Ectodermal cell (in vitro differentiated cells): ENCODE results near the gene SDR42E2.

Experiments
- H3K27ac ChIP-seq: 2 replicates; pipeline ENCODE4 v1.7.0; 2013; ENCODE audit warnings: mild to moderate bottlenecking, low read depth, low read length; ENCODE audit not compliant: insufficient read depth, poor library complexity, severe bottlenecking
- H3K27me3 ChIP-seq: 2 replicates; pipeline ENCODE4 v1.7.0; 2013; ENCODE audit warnings: mild to moderate bottlenecking, low read length; ENCODE audit not compliant: insufficient read depth, control insufficient read depth, poor library complexity, severe bottlenecking
- H3K36me3 ChIP-seq: one replicate; pipeline ENCODE4 v1.7.0; 2013; ENCODE audit warnings: low read length; ENCODE audit not compliant: control insufficient read depth, insufficient read depth
- H3K4me1 ChIP-seq: one replicate; pipeline ENCODE4 v1.7.0; 2013; ENCODE audit warnings: low read length; ENCODE audit not compliant: control insufficient read depth, insufficient read depth
- H3K4me3 ChIP-seq: 2 replicates; pipeline ENCODE4 v1.7.0; 2013; ENCODE audit warnings: low read depth, low read length, control low read depth; ENCODE audit not compliant: insufficient read depth
- H3K9me3 ChIP-seq: 2 replicates; pipeline ENCODE4 v1.7.0; 2013; ENCODE audit warnings: mild to moderate bottlenecking, low read length, moderate library complexity; ENCODE audit not compliant: control insufficient read depth
- WGBS, 2 experiments: methylation state at CpG; one replicate each; pipeline ENCODE4 v1.1.7; 2013; ENCODE audit warnings: missing lambda C conversion rate in 2 of 2; 5-methylcytosine and 5-hydroxymethylcytosine counted together

Gene SDR42E2

DNA sequence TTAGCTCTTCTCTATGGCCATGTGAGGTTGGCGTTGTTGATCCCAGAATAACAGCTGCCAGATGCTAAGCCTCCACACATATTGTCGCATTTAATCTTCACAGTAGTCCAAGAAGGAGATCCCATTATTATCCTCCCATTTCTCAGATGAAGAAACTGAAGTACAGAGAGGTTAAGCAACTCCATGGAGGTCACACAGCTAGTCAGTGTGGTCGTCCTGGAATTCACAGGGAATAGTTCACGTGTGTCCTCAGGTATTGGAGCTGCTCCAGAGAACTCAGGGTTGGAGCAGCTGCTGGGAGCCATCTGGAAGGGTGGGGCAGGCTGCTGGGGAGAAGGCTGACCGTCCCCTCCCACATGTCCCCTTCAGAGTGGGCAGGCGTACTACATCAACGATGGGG is 19.5 kb downstream of the SDR42E2 start:
- WGBS, 2 experiments, result 82 to 89% methylated on average over 7 of the region's 7 CpGs
- H3K27ac ChIP-seq, result no peak overlapping the region
- no peak overlapping the region for H3K4me3 ChIP-seq
- H3K9me3 ChIP-seq, result no peaks in the 10 kb centered on the region
- no peaks in the 10 kb centered on the region for H3K4me1 ChIP-seq
- no peaks in the 10 kb centered on the region for H3K27me3 ChIP-seq
- no peaks in the 10 kb centered on the region for H3K36me3 ChIP-seq

DNA sequence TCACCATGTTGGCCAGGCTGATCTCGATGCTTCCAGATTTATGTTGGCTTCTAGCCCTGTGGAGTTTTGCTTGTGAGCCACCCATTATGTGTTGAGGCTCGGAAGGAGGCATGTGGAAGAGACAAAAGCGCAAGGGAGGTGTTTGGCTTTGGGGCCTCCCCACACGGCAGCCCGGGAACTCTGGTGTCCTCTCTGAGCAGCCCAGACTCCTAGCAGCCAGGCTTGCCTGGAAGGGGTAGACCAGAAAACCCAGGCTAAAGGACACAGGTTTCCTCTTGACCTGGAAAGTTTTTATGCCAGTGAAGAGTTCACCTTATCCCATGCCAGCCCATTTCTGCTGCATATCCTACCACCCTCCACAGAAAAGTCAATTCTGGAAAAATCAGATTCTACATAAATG is 21.0 kb downstream of the SDR42E2 start:
- Histone ChIP-seq H3K36me3 (no peaks in the 10 kb centered on the region), H3K27me3 (no peaks in the 10 kb centered on the region), H3K27ac (no peak overlapping the region), H3K4me1 (no peaks in the 10 kb centered on the region), H3K9me3 (no peaks in the 10 kb centered on the region), H3K4me3 (no peak overlapping the region)
- 86 to 94% methylated on average over 5 of the region's 5 CpGs for WGBS, 2 experiments

DNA sequence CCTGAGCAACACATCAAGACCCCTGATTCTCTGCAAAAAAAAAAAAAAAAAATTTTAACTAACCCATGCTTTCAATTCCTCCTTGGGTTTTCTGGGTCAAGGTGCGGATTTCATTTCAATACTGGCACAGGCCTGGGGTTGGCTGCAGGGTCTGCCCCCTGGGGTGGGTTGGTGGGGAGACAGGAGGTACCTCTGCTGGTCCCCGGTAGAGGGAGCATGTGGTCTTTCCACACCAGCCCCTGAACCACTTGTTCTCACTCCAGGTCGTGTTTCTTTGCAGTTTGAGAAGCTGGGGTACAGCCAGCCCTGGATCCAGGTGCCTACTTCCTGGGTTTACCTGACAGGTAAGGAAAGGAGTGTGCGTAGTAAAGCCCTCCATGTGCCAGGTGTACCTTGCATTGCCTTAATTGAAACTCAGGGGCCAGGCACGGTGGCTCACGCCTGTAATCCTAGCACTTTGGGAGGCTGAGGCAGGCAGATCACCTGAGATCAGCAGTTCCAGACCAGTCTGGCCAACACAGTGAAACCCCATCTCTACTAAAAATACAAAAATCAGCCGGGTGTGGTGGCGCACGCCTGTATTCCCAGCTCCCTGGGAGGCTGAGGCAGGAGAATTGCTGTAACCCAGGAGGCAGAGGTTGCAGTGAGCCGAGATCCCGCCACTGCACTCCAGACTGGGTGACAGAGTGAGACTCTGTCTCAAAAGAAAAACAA is 21.8 kb downstream of the SDR42E2 start:
- Histone ChIP-seq H3K27me3 (peaks cover 4% of the 10 kb centered on the region), H3K4me1 (no peaks in the 10 kb centered on the region), H3K9me3 (no peaks in the 10 kb centered on the region), H3K36me3 (no peaks in the 10 kb centered on the region), H3K27ac (no peak overlapping the region), H3K4me3 (no peak overlapping the region)
- WGBS, 2 experiments, result 83 to 89% methylated on average over 11 of the region's 11 CpGs

DNA sequence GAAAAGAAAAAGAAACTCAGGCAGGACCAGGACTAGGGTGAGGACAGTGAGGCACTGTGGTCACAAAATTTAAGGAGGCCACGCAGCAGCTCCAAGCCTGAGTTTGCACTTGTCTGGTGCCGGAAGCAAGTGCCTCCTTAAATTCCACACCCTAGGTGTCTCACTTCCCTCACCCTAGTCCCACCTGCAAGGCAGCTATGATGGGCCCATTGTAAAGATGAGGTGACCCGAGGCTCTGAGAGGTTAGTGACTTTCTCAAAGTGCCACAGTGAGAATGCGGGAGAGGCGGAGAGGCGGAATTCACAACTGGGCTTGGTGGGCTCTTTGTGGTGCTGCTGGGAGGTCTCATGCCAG is 22.3 kb downstream of the SDR42E2 start:
- Histone ChIP-seq H3K4me3 (no peak overlapping the region), H3K27me3 (peaks cover 9% of the 10 kb centered on the region), H3K9me3 (no peaks in the 10 kb centered on the region), H3K4me1 (no peaks in the 10 kb centered on the region), H3K36me3 (no peaks in the 10 kb centered on the region), H3K27ac (no peak overlapping the region)
- 89 to 90% methylated on average over 6 of the region's 6 CpGs for WGBS, 2 experiments

DNA sequence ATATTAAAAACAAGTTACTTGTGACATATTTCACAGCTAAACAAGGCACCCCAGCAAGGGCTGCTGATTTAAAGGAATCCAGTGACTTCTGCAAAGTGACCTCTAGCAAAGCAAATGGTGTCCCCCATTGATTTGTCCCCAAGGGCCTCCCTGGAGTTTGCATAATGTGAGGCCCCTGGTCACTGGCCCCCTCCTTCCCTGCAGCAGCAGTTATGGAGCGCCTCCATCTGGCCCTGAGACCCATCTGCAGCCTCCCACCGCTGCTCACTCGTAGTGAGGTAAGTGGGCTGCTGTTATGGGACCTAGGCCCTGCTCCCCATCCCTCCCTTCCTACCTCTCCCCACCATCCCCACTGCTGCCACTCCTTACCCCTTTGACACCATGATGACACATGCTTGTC is 24.2 kb downstream of the SDR42E2 start:
- WGBS, 2 experiments, result 29 to 57% methylated on average over 3 of the region's 3 CpGs
- Histone ChIP-seq H3K9me3 (no peaks in the 10 kb centered on the region), H3K27me3 (peaks cover 14% of the 10 kb centered on the region), H3K36me3 (no peaks in the 10 kb centered on the region), H3K4me1 (no peaks in the 10 kb centered on the region), H3K4me3 (no peak overlapping the region), H3K27ac (no peak overlapping the region)

DNA sequence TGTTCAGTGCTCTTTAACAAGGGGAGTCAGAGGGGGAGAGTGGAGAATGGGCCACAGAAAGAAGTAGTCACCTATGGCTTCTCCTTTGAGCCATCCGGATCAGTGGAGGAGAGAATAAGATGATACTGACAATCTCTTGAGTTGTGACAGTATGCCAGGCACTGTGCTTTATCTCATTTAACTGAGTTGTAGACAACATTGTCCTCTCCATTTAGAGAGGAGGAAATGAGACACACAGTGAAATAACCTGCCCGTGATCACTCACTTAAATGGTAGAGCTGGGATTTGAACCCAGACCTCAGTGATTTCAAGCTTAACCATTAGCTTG is 25.9 kb downstream of the SDR42E2 start:
- no peaks in the 10 kb centered on the region for H3K4me1 ChIP-seq
- 93 to 96% methylated on average over 2 of the region's 2 CpGs for WGBS, 2 experiments

DNA sequence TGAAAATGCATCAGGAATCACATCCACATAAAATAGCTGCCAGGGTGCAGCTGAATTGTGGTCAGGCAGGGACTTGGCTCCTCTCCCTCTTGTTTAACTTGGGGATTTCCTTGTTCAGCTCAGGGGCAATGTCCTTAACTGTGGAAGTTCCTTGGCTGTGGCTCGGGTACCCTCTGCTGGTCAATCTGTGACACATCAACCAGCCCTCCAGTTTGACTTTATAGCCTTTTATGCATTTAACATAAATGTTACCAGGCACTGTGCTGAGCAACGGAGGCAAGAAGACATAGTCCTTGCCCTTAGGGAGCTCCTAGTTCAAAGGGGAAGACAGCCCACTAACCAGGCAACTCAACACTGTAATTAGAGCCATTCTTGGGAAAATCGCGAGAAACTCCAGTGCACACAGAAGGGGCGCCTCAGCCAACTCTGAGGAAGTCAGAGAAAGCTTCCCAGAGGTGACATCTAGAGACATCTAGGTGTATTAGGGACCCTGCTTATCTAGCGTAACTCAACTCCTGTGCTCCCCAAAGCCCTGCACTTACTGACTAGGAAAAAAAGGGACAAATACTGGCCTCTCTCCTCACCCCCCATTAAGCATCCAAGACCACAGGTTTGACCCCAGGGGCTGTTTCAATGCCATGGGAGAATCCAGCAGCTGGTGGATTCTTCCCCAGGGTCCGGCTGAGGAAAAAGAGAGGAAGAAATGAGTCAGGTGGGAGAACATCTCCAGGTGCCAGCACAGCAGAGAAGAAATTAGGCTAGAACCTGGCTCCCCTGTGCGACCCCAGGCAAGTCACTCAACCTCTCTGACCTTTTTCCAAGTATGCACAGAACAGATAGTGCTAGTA is 26.5 kb downstream of the SDR42E2 start:
- Histone ChIP-seq H3K4me1 (no peaks in the 10 kb centered on the region), H3K27ac (no peak overlapping the region), H3K27me3 (peaks cover 14% of the 10 kb centered on the region), H3K9me3 (no peaks in the 10 kb centered on the region), H3K4me3 (no peak overlapping the region), H3K36me3 (no peaks in the 10 kb centered on the region)
- WGBS, 2 experiments, result 53 to 58% methylated on average over 8 of the region's 8 CpGs

More for the DNA sequence above, 25.9 kb downstream of the SDR42E2 start:
- H3K9me3 ChIP-seq, result no peaks in the 10 kb centered on the region
- no peaks in the 10 kb centered on the region for H3K36me3 ChIP-seq
- no peak overlapping the region for H3K27ac ChIP-seq
- H3K4me3 ChIP-seq, result no peak overlapping the region
- H3K27me3 ChIP-seq, result peaks cover 14% of the 10 kb centered on the region

DNA sequence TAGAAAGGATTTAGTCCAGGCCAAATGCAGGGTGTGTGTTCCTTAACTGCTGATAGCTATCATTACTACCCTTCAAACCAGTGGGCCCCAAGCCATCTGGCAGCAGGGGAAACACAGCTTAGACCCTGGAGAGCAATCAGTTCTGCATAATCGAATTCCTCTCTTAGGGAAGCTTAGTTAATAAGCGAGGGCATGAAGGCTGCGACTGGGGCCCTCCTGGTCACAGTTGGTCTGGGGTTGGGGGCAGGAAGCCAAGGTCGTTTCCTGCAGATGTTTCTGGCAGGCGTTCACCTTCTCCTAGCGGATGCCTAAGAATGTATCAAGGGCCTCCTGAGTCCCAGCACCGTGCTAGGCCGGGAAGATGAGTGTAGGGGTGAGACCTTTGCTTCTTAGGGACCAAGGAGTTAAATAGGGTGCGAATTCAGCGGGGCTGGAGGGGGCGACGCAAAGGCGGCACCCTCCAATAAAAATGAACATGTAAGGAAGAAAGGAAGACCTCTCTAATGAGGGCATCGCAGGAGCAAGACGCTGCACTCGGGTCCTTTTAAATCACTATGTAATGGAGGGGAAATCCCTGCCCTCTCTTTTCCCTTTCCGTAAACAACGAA is 27.3 kb downstream of the SDR42E2 start:
- no peaks in the 10 kb centered on the region for H3K4me1 ChIP-seq
- H3K27me3 ChIP-seq, result peaks cover 14% of the 10 kb centered on the region
- no peaks in the 10 kb centered on the region for H3K36me3 ChIP-seq
- 27% methylated on average over 18 of the region's 18 CpGs for WGBS, 2 experiments
- H3K4me3 ChIP-seq, result peak overlapping the region; percentile 55
- H3K9me3 ChIP-seq, result no peaks in the 10 kb centered on the region
- no peak overlapping the region for H3K27ac ChIP-seq

DNA sequence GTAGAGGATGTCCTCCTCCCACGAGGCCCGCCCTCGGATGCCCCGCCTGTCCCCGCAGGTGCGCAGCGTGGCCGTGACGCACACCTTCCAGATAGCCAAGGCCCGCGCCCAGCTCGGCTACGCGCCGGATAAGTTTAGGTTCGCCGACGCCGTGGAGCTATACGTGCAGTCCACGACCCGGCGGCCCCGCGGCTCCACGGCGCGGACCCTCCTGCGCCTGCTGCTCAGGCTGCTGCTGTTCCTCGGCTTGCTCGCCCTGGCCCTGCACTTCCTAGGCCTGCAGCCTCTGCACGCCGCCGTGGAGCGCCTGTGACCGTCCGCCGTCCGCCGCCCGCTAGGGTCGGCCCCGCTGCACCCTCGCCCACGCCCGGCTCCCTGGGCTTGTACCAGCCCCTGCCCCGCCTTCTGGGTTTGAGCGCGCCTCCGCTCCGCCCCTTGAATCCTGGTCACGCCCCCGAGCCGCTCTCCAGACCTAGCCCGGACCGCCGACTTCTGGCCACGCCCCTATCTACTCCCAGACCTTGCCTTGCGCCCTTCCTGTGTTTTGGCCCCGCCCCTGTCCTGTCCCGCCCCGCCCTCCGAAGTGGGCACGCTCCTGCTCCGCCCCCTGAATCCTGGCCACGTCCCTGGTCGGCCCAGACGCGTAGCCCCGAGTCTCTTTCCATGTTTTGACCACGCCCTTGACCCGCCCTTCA is 27.9 kb downstream of the SDR42E2 start:
- whole genome bisulfite sequencing, 2 experiments, result 1% methylated on average over 72 of the region's 72 CpGs
- no peaks in the 10 kb centered on the region for H3K9me3 ChIP-seq
- H3K36me3 ChIP-seq, result no peaks in the 10 kb centered on the region
- peaks cover 14% of the 10 kb centered on the region for H3K27me3 ChIP-seq
- H3K27ac ChIP-seq, result no peak overlapping the region
- H3K4me3 ChIP-seq, result peak overlapping the region; percentile 55
- H3K4me1 ChIP-seq, result no peaks in the 10 kb centered on the region
